Spleen (tissue), 11 donors: ENCODE measurements around the gene ASPN. TPM values are rescaled to one million over a fixed set of nuclear protein-coding genes. Genes with fewer than 3 reads are reported as not detected.

Source experiments
- DNase-seq: peaks from one replicate; pipeline ENCODE4 v3.0.0-alpha.2; 2020
- H3K27ac ChIP-seq, 8 donors: fragments of 200-600 bp; sonication (generic) in 7 of 8; 1 replicate in 4 of 8; 2 replicates in 4 of 8; pipeline versions ENCODE4 v1.5.0 to v1.8.0; 2016 to 2021; ENCODE audit warnings: inconsistent platforms in 4 of 8, mild to moderate bottlenecking in 4 of 8, moderate library complexity in 1 of 8
- H3K27me3 ChIP-seq, 7 donors: fragments of 200-600 bp; sonication (generic) in 6 of 7; replicated peaks in 1 of 7; 1 replicate in 4 of 7; 2 replicates in 3 of 7; pipeline versions ENCODE4 v1.5.0 to v1.8.0; 2016 to 2021; ENCODE audit warnings: inconsistent platforms in 3 of 7, mild to moderate bottlenecking in 1 of 7
- H3K36me3 ChIP-seq, 6 donors: fragments of 200-600 bp; sonication (generic) in 5 of 6; 1 replicate in 4 of 6; 2 replicates in 2 of 6; pipeline versions ENCODE4 v1.5.0 to v1.8.0; 2016 to 2021; ENCODE audit warnings: inconsistent platforms in 2 of 6
- H3K4me1 ChIP-seq, 6 donors: fragments of 200-600 bp; sonication (generic) in 5 of 6; 1 replicate in 3 of 6; 2 replicates in 3 of 6; pipeline versions ENCODE4 v1.5.0 to v1.8.0; 2016 to 2021; ENCODE audit warnings: inconsistent platforms in 3 of 6
- H3K4me3 ChIP-seq, 8 donors: fragments of 200-600 bp; sonication (generic) in 7 of 8; 1 replicate in 4 of 8; 2 replicates in 4 of 8; pipeline versions ENCODE4 v1.5.0 to v1.8.0; 2016 to 2021; ENCODE audit warnings: inconsistent platforms in 4 of 8, mild to moderate bottlenecking in 4 of 8, moderate library complexity in 2 of 8
- H3K9me3 ChIP-seq, 8 donors: fragments of 200-600 bp; sonication (generic) in 7 of 8; 1 replicate in 4 of 8; 2 replicates in 4 of 8; pipeline versions ENCODE4 v1.5.0 to v1.8.0; 2016 to 2021; ENCODE audit warnings: inconsistent platforms in 4 of 8
- CTCF ChIP-seq, 11 experiments: fragments of 200-600 bp in 7 of 11; fragments of 450-650 bp in 4 of 11; sonication (generic) in 4 of 11; IDR thresholded peaks in 8 of 11; conservative IDR thresholded peaks in 3 of 11; 1 replicate in 7 of 11; 2 replicates in 4 of 11; pipeline versions ENCODE4 v1.4.0 to v1.8.0; 2016 to 2021; ENCODE audit warnings: antibody characterized with exemption in 11 of 11, inconsistent platforms in 4 of 11, mild to moderate bottlenecking in 1 of 11
- POLR2A ChIP-seq, 3 donors: fragments of 450-650 bp; IDR thresholded peaks; one replicate each; pipeline ENCODE4 v1.5.1; 2017; ENCODE audit warnings: antibody characterized with exemption in 3 of 3, mild to moderate bottlenecking in 1 of 3
- POLR2AphosphoS5 ChIP-seq, 3 donors: sonication (generic); formaldehyde crosslinking; IDR thresholded peaks; one replicate each; pipeline ENCODE4 v1.5.1; 2017; ENCODE audit warnings: antibody characterized with exemption in 3 of 3
- WGBS, 5 donors: extraction: QIAGEN DNeasy Blood & Tissue Kit in 3 of 5; methylation state at CpG; one replicate each; pipeline versions ENCODE4 v1.1.5 to v1.1.7; 2013 to 2018; 5-methylcytosine and 5-hydroxymethylcytosine counted together
- intact Hi-C: fragments of 100-400 bp; cut with DNase I; formaldehyde crosslinking; loops from one replicate; pipeline ENCODE4 v1.15.0; 2023; ENCODE audit warnings: low total_unique reads
- polyA plus RNA-seq, 3 donors: library from polyadenylated mRNA; stranded (reverse); fragments of 200-250 nt; gene quantifications; one replicate each; pipeline ENCODE4 v1.2.1, GENCODE V29; 2013
- total RNA-seq, 7 donors: library from RNA; depleted of rRNA in 3 of 7; stranded (reverse); fragments of >200 nt in 3 of 7; fragmentation: NEBNext Ultra II Directional in 4 of 7; extraction: Animal tissue kit (Norgen Biotek cat#: 25700) in 4 of 7; gene quantifications; one replicate each; pipeline versions ENCODE4 v1.1.0 to v1.2.1, GENCODE V29; 2016 to 2021
- donor health status: healthy with polysubstance abuse.
- donor health status: DM: no; HTN: no; CAD: no; lungs with moderate emphysema.
- donor health status: DM: no; HTN: no; CAD: no.
- donor health status: Bipolar disorder and iron deficiency.
- donor health status: healthy.
- donor health status: DM: no; HTN: no; CAD: no.
- donor health status: DM: yes; HTN: yes; CAD: no.

ASPN gene
- total and polyA plus RNA-seq, 10 donors, result 0.32 to 2.0 (median 0.93) TPM; not detected in 1

GRCh38 chr9:92468206-92468605 lies 14.1 kb downstream of the ASPN start:
- WGBS, 5 donors, result 95 to 100% (median 98%) methylated on average over 2 of the region's 2 CpGs
- TF ChIP-seq POLR2A (IDR thresholded peaks at IDR 0.05) (no peak), CTCF (IDR thresholded peaks at IDR 0.05 in 8 of 11, conservative IDR thresholded peaks at IDR 0.05 in 3 of 11) (no peak), POLR2AphosphoS5 (IDR thresholded peaks at IDR 0.05) (no peak)
- Histone ChIP-seq H3K4me3 (no peak overlapping the region), H3K27ac (no peak overlapping the region), H3K36me3 (no peaks in the 10 kb centered on the region), H3K27me3 (no peaks in the 10 kb centered on the region), H3K9me3 (no peaks in the 10 kb centered on the region), H3K4me1 (no peaks in the 10 kb centered on the region)
- intact Hi-C loops, result no loop called here
- DNase-seq, result no peak

- intact Hi-C loops, result no loop called here
- Histone ChIP-seq H3K36me3 (no peaks in the 10 kb centered on the region), H3K4me3 (no peak overlapping the region), H3K9me3 (no peaks in the 10 kb centered on the region), H3K4me1 (no peaks in the 10 kb centered on the region), H3K27ac (no peak overlapping the region), H3K27me3 (no peaks in the 10 kb centered on the region)
- no peak for TF ChIP-seq POLR2A (IDR thresholded peaks at IDR 0.05)
- no peak for TF ChIP-seq POLR2AphosphoS5 (IDR thresholded peaks at IDR 0.05)
- TF ChIP-seq CTCF (IDR thresholded peaks at IDR 0.05 in 8 of 11, conservative IDR thresholded peaks at IDR 0.05 in 3 of 11), result no peak
- 68 to 96% (median 94%) methylated on average over 2 of the region's 2 CpGs for WGBS, 5 donors
- no peak for DNase-seq
These were observed 14.8 kb downstream of the ASPN start for GRCh38 chr9:92467511-92467910.

GRCh38 chr9:92467041-92467440 lies 15.3 kb downstream of the ASPN start:
- Histone ChIP-seq H3K36me3 (no peaks in the 10 kb centered on the region), H3K27ac (no peak overlapping the region), H3K4me3 (no peak overlapping the region), H3K4me1 (no peaks in the 10 kb centered on the region), H3K9me3 (no peaks in the 10 kb centered on the region), H3K27me3 (no peaks in the 10 kb centered on the region)
- intact Hi-C loops, result no loop called here
- 88 to 100% (median 94%) methylated on average over 1 of the region's 1 CpG for WGBS, 5 donors
- no peak for DNase-seq
- TF ChIP-seq POLR2AphosphoS5 (IDR thresholded peaks at IDR 0.05) (no peak), POLR2A (IDR thresholded peaks at IDR 0.05) (no peak), CTCF (IDR thresholded peaks at IDR 0.05 in 8 of 11, conservative IDR thresholded peaks at IDR 0.05 in 3 of 11) (no peak)

- H3K4me3 ChIP-seq, result no peak overlapping the region
- DNase-seq, result no peak
- H3K4me1 ChIP-seq, result no peaks in the 10 kb centered on the region
- intact Hi-C loops, result no loop called here
- WGBS, 5 donors, result 82 to 93% (median 91%) methylated on average over 3 of the region's 3 CpGs
- TF ChIP-seq POLR2AphosphoS5 (IDR thresholded peaks at IDR 0.05), result no peak
- H3K9me3 ChIP-seq, result no peaks in the 10 kb centered on the region
- no peaks in the 10 kb centered on the region for H3K36me3 ChIP-seq
- H3K27me3 ChIP-seq, result no peaks in the 10 kb centered on the region
- no peak overlapping the region for H3K27ac ChIP-seq
These were observed 18.3 kb downstream of the ASPN start for GRCh38 chr9:92463984-92464383.

GRCh38 chr9:92463387-92463786 lies 18.9 kb downstream of the ASPN start:
- TF ChIP-seq CTCF (IDR thresholded peaks at IDR 0.05 in 8 of 11, conservative IDR thresholded peaks at IDR 0.05 in 3 of 11), result no peak
- Histone ChIP-seq H3K4me1 (no peaks in the 10 kb centered on the region), H3K9me3 (no peaks in the 10 kb centered on the region), H3K4me3 (no peak overlapping the region), H3K27ac (no peak overlapping the region), H3K27me3 (no peaks in the 10 kb centered on the region), H3K36me3 (no peaks in the 10 kb centered on the region)
- intact Hi-C loops, result no loop called here
- no peak for DNase-seq
